Memory B cell (primary cell): ENCODE measurements around the gene CNTN4.
"Not testable (repeated sequence)": the region's sequence is repeated elsewhere in the genome, so short reads cannot be mapped to it uniquely, and the experiment has no call there.

ENCODE experiments used
- ATAC-seq: fragments of 150-1000 bp; cut with Tn5 transposase; 2 replicates; pipeline ENCODE4 v1.10.0; 2021; ENCODE audit warnings: low read depth, mild to moderate bottlenecking, moderate library complexity
- DNase-seq, 2 donors: peaks; one replicate each; pipeline ENCODE4 v3.0.0; 2022; ENCODE audit warnings: low spot score in 2 of 2
- H3K27ac Mint-ChIP-seq: one replicate; pipeline ENCODE4 v1.8.0; 2022; ENCODE audit warnings: mild to moderate bottlenecking, moderate library complexity, mixed read lengths
- H3K27me3 Mint-ChIP-seq: one replicate; pipeline ENCODE4 v1.8.0; 2022; ENCODE audit warnings: mixed read lengths
- H3K36me3 Mint-ChIP-seq: one replicate; pipeline ENCODE4 v1.8.0; 2022; ENCODE audit warnings: mild to moderate bottlenecking, mixed read lengths
- H3K4me1 Mint-ChIP-seq: one replicate; pipeline ENCODE4 v1.8.0; 2022; ENCODE audit warnings: mixed read lengths
- H3K4me3 Mint-ChIP-seq: one replicate; pipeline ENCODE4 v1.8.0; 2022; ENCODE audit warnings: mild to moderate bottlenecking, moderate library complexity, mixed read lengths
- H3K9me3 Mint-ChIP-seq: one replicate; pipeline ENCODE4 v1.8.0; 2022; ENCODE audit warnings: mixed read lengths

The CNTN4 gene

GRCh38 chr3:2915826-2916225 lies 817.2 kb downstream of the CNTN4 start:
- Mint-ChIP-seq H3K4me1 (no peaks in the 10 kb centered on the region), H3K27ac (no peak overlapping the region), H3K4me3 (no peak overlapping the region), H3K27me3 (no peaks in the 10 kb centered on the region), H3K36me3 (peaks cover 2% of the 10 kb centered on the region), H3K9me3 (peaks cover 1% of the 10 kb centered on the region)
- DNase-seq: no peak
- no peak for ATAC-seq

- H3K36me3 Mint-ChIP-seq, H3K4me3 Mint-ChIP-seq, H3K4me1 Mint-ChIP-seq, ATAC-seq, DNase-seq, H3K27me3 Mint-ChIP-seq, H3K27ac Mint-ChIP-seq, H3K9me3 Mint-ChIP-seq: not testable (repeated sequence)
Measured at GRCh38 chr3:2916640-2917039, 818.0 kb downstream of the CNTN4 start.

- Mint-ChIP-seq H3K27ac (no peak overlapping the region), H3K4me3 (no peak overlapping the region), H3K36me3 (peaks cover 2% of the 10 kb centered on the region), H3K4me1 (no peaks in the 10 kb centered on the region), H3K9me3 (peaks cover 1% of the 10 kb centered on the region), H3K27me3 (no peaks in the 10 kb centered on the region)
- ATAC-seq: no peak
- no peak for DNase-seq
Measured at GRCh38 chr3:2920103-2920502, 821.4 kb downstream of the CNTN4 start.

GRCh38 chr3:2921452-2921851 lies 822.8 kb downstream of the CNTN4 start:
- no peaks in the 10 kb centered on the region for H3K4me1 Mint-ChIP-seq
- H3K4me3 Mint-ChIP-seq: no peak overlapping the region
- ATAC-seq (no peak), DNase-seq (no peak)
- H3K9me3 Mint-ChIP-seq: no peaks in the 10 kb centered on the region
- H3K27me3 Mint-ChIP-seq: no peaks in the 10 kb centered on the region
- H3K36me3 Mint-ChIP-seq: peaks cover 2% of the 10 kb centered on the region
- no peak overlapping the region for H3K27ac Mint-ChIP-seq

- ATAC-seq (peak; percentile 76), DNase-seq (peak in 1 of 2 donors; percentile 1)
- Mint-ChIP-seq H3K9me3 (no peaks in the 10 kb centered on the region), H3K4me3 (no peak overlapping the region), H3K36me3 (peaks cover 2% of the 10 kb centered on the region), H3K27ac (no peak overlapping the region), H3K27me3 (no peaks in the 10 kb centered on the region), H3K4me1 (no peaks in the 10 kb centered on the region)
Measured at GRCh38 chr3:2921903-2922302, 823.2 kb downstream of the CNTN4 start.

GRCh38 chr3:2923390-2923789 lies 824.7 kb downstream of the CNTN4 start:
- H3K9me3 Mint-ChIP-seq: no peaks in the 10 kb centered on the region
- no peak overlapping the region for H3K4me3 Mint-ChIP-seq
- no peaks in the 10 kb centered on the region for H3K27me3 Mint-ChIP-seq
- H3K4me1 Mint-ChIP-seq: no peaks in the 10 kb centered on the region
- H3K27ac Mint-ChIP-seq: no peak overlapping the region
- no peak for ATAC-seq
- H3K36me3 Mint-ChIP-seq: no peaks in the 10 kb centered on the region
- DNase-seq: no peak

- no peak for DNase-seq
- Mint-ChIP-seq H3K27ac (no peak overlapping the region), H3K27me3 (peaks cover 6% of the 10 kb centered on the region), H3K9me3 (no peaks in the 10 kb centered on the region), H3K4me3 (no peak overlapping the region), H3K4me1 (no peaks in the 10 kb centered on the region), H3K36me3 (no peaks in the 10 kb centered on the region)
- ATAC-seq: no peak
Measured at GRCh38 chr3:2927259-2927658, 828.6 kb downstream of the CNTN4 start.

- H3K36me3 Mint-ChIP-seq: no peaks in the 10 kb centered on the region
- peaks cover 10% of the 10 kb centered on the region for H3K27me3 Mint-ChIP-seq
- no peak for ATAC-seq
- H3K9me3 Mint-ChIP-seq: no peaks in the 10 kb centered on the region
- no peak overlapping the region for H3K4me3 Mint-ChIP-seq
- H3K4me1 Mint-ChIP-seq: no peaks in the 10 kb centered on the region
- no peak for DNase-seq
- no peak overlapping the region for H3K27ac Mint-ChIP-seq
Measured at GRCh38 chr3:2929574-2929973, 830.9 kb downstream of the CNTN4 start.

GRCh38 chr3:2931265-2931664 lies 832.6 kb downstream of the CNTN4 start:
- Mint-ChIP-seq H3K36me3 (no peaks in the 10 kb centered on the region), H3K27me3 (peaks cover 11% of the 10 kb centered on the region), H3K27ac (no peak overlapping the region)

GRCh38 chr3:2934541-2934940 lies 835.9 kb downstream of the CNTN4 start:
- no peak overlapping the region for H3K4me3 Mint-ChIP-seq
- DNase-seq: no peak
- H3K27ac Mint-ChIP-seq: no peak overlapping the region
- ATAC-seq: no peak
- H3K36me3 Mint-ChIP-seq: no peaks in the 10 kb centered on the region
- H3K27me3 Mint-ChIP-seq: peaks cover 12% of the 10 kb centered on the region
- H3K9me3 Mint-ChIP-seq: no peaks in the 10 kb centered on the region
- peaks cover 5% of the 10 kb centered on the region for H3K4me1 Mint-ChIP-seq

More at GRCh38 chr3:2931265-2931664, 832.6 kb downstream of the CNTN4 start:
- no peak overlapping the region for H3K4me3 Mint-ChIP-seq
- no peaks in the 10 kb centered on the region for H3K9me3 Mint-ChIP-seq
- DNase-seq (no peak), ATAC-seq (peak; percentile 29)
- H3K4me1 Mint-ChIP-seq: no peaks in the 10 kb centered on the region

GRCh38 chr3:2937055-2937454 lies 838.4 kb downstream of the CNTN4 start:
- Mint-ChIP-seq H3K27ac (no peak overlapping the region), H3K4me3 (no peak overlapping the region), H3K36me3 (no peaks in the 10 kb centered on the region), H3K27me3 (peaks cover 16% of the 10 kb centered on the region), H3K4me1 (peaks cover 5% of the 10 kb centered on the region), H3K9me3 (no peaks in the 10 kb centered on the region)
- ATAC-seq (no peak), DNase-seq (no peak)

GRCh38 chr3:2937592-2937991 lies 838.9 kb downstream of the CNTN4 start:
- DNase-seq (no peak), ATAC-seq (no peak)
- H3K4me1 Mint-ChIP-seq: peaks cover 5% of the 10 kb centered on the region
- H3K27me3 Mint-ChIP-seq: peaks cover 14% of the 10 kb centered on the region
- no peak overlapping the region for H3K27ac Mint-ChIP-seq
- no peak overlapping the region for H3K4me3 Mint-ChIP-seq
- H3K36me3 Mint-ChIP-seq: no peaks in the 10 kb centered on the region
- no peaks in the 10 kb centered on the region for H3K9me3 Mint-ChIP-seq

- no peaks in the 10 kb centered on the region for H3K36me3 Mint-ChIP-seq
- no peak overlapping the region for H3K4me3 Mint-ChIP-seq
- H3K27me3 Mint-ChIP-seq: peaks cover 13% of the 10 kb centered on the region
- no peaks in the 10 kb centered on the region for H3K9me3 Mint-ChIP-seq
- no peak overlapping the region for H3K27ac Mint-ChIP-seq
- DNase-seq: no peak
- peaks cover 5% of the 10 kb centered on the region for H3K4me1 Mint-ChIP-seq
- no peak for ATAC-seq
Measured at GRCh38 chr3:2938711-2939110, 840.0 kb downstream of the CNTN4 start.

- peaks cover 14% of the 10 kb centered on the region for H3K27me3 Mint-ChIP-seq
- ATAC-seq (no peak), DNase-seq (no peak)
- H3K9me3 Mint-ChIP-seq: no peaks in the 10 kb centered on the region
- no peak overlapping the region for H3K27ac Mint-ChIP-seq
- H3K36me3 Mint-ChIP-seq: no peaks in the 10 kb centered on the region
- H3K4me1 Mint-ChIP-seq: peaks cover 5% of the 10 kb centered on the region
- no peak overlapping the region for H3K4me3 Mint-ChIP-seq
Measured at GRCh38 chr3:2940062-2940461, 841.4 kb downstream of the CNTN4 start.

- H3K4me3 Mint-ChIP-seq: no peak overlapping the region
- H3K36me3 Mint-ChIP-seq: no peaks in the 10 kb centered on the region
- H3K27me3 Mint-ChIP-seq: peaks cover 17% of the 10 kb centered on the region
- H3K27ac Mint-ChIP-seq: no peak overlapping the region
- no peaks in the 10 kb centered on the region for H3K9me3 Mint-ChIP-seq
- DNase-seq (no peak), ATAC-seq (peak; percentile 38)
- peaks cover 3% of the 10 kb centered on the region for H3K4me1 Mint-ChIP-seq
Measured at GRCh38 chr3:2944628-2945027, 846.0 kb downstream of the CNTN4 start.
